Measurements from ENCODE around the gene DISC1.

DNA sequence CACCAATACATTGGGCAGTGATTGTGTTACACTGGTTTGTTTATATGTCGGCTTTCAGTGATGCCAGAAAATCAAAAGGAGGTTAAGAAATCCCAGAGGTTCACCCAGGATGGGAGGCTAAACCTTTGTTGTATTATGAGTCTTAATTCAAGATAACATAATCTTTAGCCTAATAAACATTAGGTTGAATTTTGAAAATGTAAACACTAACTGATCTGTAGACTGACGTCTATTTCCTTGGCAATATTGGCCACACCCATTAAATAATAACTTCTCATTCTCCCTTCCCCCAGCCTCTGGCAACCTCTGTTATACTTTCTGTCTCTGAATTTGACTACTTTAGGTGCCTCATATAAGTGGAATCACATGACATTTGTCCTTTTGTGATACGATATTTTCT is 238.7 kb downstream of the DISC1 start:
- TF ChIP-seq RARB (CRISPR knock-in tag; IDR thresholded peaks at IDR 0.05) (no peak), PPARA (CRISPR knock-in tag; IDR thresholded peaks at IDR 0.05; ENCODE audit: borderline replicate concordance) (no peak), ESRRG (CRISPR knock-in tag; IDR thresholded peaks at IDR 0.05) (no peak), BACH2 (CRISPR knock-in tag; IDR thresholded peaks at IDR 0.05; ENCODE audit: borderline replicate concordance) (no peak), ZFP3 (CRISPR knock-in tag; IDR thresholded peaks at IDR 0.05) (no peak), CSDC2 (CRISPR knock-in tag; IDR thresholded peaks at IDR 0.05) (no peak), ARNTL (CRISPR knock-in tag; IDR thresholded peaks at IDR 0.05; ENCODE audit: borderline replicate concordance, low read depth) (no peak), ZNF8 (CRISPR knock-in tag; IDR thresholded peaks at IDR 0.05) (no peak), ZC3H10 (CRISPR knock-in tag; IDR thresholded peaks at IDR 0.05) (no peak), ZNF70 (CRISPR knock-in tag; IDR thresholded peaks at IDR 0.05) (no peak)
- TF ChIP-seq, protein P1, sequence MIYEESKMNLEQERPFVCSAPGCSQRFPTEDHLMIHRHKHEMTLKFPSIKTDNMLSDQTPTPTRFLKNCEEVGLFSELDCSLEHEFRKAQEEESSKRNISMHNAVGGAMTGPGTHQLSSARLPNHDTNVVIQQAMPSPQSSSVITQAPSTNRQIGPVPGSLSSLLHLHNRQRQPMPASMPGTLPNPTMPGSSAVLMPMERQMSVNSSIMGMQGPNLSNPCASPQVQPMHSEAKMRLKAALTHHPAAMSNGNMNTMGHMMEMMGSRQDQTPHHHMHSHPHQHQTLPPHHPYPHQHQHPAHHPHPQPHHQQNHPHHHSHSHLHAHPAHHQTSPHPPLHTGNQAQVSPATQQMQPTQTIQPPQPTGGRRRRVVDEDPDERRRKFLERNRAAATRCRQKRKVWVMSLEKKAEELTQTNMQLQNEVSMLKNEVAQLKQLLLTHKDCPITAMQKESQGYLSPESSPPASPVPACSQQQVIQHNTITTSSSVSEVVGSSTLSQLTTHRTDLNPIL (CRISPR knock-in tag; IDR thresholded peaks at IDR 0.05; ENCODE audit: low read depth) = no peak
- TF ChIP-seq, protein P2, sequence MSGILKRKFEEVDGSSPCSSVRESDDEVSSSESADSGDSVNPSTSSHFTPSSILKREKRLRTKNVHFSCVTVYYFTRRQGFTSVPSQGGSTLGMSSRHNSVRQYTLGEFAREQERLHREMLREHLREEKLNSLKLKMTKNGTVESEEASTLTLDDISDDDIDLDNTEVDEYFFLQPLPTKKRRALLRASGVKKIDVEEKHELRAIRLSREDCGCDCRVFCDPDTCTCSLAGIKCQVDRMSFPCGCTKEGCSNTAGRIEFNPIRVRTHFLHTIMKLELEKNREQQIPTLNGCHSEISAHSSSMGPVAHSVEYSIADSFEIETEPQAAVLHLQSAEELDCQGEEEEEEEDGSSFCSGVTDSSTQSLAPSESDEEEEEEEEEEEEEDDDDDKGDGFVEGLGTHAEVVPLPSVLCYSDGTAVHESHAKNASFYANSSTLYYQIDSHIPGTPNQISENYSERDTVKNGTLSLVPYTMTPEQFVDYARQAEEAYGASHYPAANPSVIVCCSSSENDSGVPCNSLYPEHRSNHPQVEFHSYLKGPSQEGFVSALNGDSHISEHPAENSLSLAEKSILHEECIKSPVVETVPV (CRISPR knock-in tag; IDR thresholded peaks at IDR 0.05) = no peak
- TF ChIP-seq, protein P3, sequence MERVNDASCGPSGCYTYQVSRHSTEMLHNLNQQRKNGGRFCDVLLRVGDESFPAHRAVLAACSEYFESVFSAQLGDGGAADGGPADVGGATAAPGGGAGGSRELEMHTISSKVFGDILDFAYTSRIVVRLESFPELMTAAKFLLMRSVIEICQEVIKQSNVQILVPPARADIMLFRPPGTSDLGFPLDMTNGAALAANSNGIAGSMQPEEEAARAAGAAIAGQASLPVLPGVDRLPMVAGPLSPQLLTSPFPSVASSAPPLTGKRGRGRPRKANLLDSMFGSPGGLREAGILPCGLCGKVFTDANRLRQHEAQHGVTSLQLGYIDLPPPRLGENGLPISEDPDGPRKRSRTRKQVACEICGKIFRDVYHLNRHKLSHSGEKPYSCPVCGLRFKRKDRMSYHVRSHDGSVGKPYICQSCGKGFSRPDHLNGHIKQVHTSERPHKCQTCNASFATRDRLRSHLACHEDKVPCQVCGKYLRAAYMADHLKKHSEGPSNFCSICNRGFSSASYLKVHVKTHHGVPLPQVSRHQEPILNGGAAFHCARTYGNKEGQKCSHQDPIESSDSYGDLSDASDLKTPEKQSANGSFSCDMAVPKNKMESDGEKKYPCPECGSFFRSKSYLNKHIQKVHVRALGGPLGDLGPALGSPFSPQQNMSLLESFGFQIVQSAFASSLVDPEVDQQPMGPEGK (CRISPR knock-in tag; IDR thresholded peaks at IDR 0.05; ENCODE audit: borderline replicate concordance) = no peak
- TF ChIP-seq, protein P4, sequence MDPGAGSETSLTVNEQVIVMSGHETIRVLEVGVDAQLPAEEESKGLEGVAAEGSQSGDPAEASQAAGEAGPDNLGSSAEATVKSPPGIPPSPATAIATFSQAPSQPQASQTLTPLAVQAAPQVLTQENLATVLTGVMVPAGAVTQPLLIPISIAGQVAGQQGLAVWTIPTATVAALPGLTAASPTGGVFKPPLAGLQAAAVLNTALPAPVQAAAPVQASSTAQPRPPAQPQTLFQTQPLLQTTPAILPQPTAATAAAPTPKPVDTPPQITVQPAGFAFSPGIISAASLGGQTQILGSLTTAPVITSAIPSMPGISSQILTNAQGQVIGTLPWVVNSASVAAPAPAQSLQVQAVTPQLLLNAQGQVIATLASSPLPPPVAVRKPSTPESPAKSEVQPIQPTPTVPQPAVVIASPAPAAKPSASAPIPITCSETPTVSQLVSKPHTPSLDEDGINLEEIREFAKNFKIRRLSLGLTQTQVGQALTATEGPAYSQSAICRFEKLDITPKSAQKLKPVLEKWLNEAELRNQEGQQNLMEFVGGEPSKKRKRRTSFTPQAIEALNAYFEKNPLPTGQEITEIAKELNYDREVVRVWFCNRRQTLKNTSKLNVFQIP (CRISPR knock-in tag; IDR thresholded peaks at IDR 0.05; ENCODE audit: borderline replicate concordance, low read depth) = no peak
